Measurements from ENCODE around the gene PLSCR1.
"Not testable (repeated sequence)": the region's sequence is repeated elsewhere in the genome, so short reads cannot be mapped to it uniquely, and the experiment has no call there.

Gene PLSCR1

DNA sequence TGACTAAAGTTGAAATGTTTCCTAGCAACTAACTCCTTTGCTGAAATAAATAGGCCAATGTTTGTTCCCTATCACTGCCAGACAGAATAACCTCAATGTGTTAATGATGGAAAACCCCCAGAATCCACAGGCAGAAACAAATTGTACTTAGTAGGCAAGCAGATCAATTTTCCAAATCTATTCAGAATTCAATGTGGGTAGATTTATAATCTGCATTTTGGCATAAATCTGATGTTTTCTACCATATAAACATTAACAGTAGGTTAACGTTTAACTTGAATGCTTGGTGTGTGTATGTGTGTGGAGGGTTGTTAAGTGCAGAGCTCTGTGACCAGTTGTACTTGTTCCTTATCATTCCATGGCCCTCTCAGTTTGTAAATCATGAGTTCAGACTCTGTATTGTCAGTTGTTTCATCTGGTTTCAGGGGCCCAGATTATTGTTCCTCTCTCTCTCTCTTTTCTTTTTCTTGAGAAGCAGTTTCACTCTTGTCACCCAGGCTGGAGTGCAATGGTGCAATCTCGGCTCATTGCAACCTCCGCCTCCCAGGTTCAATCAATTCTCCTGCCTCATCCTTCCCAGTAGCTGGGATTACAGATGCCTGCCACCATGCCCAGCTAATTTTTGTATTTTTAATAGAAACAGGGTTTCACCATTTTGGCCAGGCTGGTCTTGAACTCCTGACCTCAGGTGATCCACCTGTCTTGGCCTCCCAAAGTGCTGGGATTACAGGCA is 32.8 kb downstream of the PLSCR1 start:
- DNase-seq, result no peak

DNA sequence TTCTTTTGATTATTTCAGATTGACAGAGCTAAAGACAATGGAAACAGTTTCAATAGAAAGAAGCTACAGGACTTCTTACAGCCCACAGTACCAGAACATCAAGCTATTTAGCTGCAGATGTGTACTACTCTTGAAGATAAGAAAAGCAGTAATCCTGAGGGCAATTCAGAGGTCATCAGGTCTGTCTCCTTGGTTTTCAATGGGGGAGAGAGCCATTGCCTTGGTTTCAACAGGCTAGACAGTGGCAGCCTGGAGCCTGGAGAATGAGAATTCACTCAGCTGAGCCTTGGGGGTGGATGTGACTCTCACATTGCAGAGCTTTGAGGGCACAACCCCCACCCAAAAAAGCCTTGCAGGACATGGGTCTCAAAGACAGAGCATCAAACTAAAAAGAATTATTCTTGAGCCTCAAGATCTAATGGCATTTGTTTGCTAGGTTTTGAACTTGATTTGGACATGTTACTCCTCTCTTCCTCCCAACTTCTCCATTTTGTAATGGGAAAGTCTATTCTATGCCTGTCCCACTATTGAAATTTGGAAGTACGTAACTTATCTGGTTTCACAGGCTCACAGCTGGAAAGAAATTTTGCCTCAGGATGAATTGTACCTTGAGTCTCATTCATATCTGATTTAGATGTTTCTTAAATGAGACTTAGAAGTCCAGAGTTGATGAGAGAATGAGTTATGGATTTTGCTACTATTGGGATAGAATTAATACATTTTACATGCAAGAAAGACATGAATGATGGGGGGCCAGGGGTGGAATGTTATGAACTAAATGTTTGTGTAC is 36.9 kb downstream of the PLSCR1 start:
- no peak for DNase-seq

DNA sequence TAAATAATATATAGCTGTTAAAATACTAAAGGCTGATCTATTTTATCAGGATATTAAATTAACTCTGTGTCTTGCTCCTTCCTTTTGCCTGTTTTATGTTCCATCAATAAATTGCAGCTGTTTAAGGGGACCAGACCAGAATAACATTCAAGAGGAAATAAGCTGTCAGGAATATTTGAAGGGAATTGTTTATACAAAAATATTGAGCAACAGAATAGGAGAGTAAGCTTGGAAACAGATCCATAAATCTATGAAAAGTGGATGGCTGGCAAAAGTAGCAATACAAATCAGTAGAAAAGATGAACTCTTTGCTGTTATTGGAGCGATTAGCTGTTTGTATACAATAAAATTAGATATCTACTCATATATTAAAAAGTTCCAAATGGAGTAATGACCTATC is 38.9 kb downstream of the PLSCR1 start:
- DNase-seq, result no peak

DNA sequence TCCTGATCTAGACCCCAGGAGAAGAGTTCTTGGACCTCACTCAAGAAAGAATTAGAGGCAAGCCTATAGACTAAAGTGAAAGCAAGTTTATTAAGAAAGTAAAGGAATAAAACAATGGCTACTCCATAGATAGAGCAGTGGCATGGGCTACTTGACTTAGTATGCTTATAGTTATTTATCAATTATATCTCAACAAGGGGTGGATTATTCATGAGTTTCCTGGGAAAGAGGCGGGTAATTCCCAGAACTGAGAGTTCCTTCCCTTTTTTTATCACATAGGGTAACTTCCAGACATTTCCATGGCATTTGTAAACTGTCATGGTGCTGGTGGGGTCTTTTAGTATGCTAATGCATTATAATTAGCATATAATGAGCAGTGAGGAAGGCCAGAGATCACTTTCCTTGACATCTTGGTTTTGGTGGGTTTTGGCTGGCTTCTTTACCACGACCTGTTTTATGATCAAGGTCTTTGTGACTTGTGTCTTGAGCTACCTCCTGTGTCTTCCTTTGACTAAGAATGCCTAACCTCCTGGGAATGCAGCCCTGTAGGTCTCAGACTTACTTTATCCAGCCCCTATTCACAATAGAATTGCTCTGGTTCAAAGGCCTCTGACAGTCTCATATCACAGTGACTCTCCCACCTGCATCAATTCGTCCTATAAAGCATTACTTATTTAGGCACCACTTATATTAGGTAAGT is 39.8 kb downstream of the PLSCR1 start:
- DNase-seq, result no peak

DNA sequence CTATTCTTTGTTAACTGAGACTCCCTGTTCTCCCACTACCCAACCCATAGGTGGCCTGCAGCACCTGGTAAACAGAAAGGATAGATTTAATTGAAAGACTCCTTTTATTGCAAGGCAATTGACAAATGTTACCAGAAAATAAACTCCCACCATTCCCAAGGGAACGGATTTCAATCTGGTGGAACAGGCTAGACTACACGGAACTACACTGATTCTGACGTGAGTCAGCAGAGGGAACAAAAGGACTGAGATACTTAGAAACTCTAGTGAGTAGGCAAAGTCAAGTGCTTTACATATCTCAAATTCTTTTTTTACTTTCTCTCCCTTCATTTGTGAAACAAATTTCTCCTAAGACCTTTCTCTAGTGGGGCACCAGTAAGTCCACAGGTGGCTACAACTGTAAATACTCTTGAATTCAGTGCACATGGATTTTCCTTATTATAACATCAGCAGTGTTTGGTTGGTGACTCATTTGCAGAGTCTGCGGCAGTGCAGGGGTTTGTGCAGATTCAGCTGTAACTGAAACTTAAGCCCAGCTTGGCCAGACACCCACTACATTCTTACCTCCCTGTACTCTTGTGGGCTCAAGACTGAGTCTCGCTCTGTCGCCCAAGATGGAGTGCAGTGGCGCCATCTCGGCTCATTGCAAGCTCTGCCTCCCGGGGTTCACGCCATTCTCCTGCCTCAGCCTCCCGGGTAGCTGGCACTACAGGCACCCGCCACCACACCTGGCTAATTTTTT is 40.8 kb downstream of the PLSCR1 start:
- DNase-seq, result no peak

DNA sequence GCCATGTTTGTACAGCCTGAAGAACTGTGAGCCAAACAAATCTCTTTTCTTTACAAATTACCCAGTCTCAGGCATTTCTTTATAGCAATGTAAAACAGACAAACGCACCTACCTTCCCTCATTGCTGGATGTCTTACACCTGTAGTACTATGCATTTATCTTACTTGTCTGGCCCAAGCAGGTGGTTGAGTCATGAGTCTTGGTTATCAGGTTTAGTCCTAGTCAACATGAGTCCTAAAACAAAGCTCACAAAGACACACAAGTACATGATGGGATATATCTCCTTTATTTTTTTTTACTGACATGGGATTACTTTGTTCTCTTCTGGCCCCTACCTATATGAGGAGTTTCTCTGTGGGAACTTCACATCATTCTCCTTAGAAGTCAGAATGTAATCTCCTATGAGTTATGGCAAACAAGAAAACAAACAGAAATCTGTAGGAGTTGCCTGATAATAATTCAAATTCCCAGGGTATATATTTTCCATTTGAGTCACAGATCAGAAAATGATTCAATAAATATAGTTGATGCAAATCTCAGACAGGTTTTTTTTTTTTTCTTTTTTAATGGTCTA is 41.4 kb downstream of the PLSCR1 start:
- no peak for DNase-seq

DNA sequence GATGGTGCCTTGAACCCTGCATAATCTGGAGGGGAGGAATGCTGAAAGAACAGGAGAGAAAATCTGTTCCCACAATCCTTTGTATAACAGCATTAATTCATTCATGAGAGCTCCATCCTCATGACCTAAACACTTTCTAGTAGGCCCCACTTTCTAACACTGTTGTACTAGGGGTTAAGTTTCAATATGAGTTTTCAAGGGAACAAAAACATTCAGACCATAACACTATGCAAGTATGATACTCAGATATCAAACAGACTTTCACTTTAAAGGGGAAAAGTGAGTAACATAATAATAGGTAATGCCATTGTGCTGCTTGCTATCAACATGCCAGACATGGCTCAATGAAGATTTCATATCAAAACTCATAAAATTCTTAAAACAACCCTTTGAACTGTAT is 42.7 kb downstream of the PLSCR1 start:
- no peak for DNase-seq

DNA sequence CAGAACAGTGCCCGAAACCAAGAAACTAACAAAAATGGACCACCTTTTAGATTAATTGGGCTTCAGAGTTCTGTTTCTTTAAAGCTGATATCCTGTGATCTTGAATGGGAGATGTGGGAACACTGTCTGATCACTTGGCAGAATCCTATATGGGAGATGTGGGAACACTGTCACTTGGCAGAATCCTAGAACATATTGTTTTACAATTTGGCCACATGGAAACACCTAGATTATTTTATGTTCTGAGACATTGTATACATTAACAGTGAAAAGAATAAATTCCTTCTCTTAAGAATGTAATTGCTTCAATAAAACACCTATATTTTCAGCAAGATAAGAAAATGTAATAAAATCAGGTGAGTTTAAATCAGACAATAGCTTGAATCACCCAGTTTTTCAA is 44.7 kb downstream of the PLSCR1 start:
- no peak for DNase-seq

DNA sequence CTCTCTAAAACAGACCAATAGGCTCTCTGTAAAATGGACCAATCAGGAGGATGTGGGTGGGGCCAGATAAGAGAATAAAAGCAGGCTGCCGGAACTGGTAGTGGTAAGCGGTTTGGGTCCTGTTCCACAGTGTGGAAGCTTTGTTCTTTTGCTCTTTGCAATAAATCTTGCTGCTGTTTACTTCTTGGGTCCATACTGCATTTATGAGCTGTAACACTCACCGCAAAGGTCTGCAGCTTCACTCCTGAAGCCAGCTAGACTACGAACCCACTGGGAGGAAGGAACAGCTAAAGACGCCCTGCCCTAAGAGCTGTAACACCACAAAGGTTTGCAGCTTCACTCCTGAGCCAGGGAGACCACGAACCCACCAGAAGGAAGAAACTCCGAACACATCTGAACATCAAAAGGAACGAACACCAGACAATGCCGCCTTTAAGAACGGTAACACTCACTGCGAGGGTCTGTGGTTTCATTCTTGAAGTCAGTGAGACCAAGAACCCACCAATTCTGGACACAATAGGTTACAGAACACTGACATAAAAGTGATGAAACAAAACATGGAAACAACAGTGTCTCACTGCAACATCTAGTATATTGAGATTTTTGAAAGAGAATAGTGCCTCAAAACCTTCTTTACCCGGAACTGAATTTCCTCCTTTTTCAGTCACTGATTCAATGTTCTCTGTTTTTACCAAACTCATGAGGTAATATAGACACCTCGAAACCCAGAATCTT is 46.2 kb downstream of the PLSCR1 start:
- DNase-seq, result no peak

DNA sequence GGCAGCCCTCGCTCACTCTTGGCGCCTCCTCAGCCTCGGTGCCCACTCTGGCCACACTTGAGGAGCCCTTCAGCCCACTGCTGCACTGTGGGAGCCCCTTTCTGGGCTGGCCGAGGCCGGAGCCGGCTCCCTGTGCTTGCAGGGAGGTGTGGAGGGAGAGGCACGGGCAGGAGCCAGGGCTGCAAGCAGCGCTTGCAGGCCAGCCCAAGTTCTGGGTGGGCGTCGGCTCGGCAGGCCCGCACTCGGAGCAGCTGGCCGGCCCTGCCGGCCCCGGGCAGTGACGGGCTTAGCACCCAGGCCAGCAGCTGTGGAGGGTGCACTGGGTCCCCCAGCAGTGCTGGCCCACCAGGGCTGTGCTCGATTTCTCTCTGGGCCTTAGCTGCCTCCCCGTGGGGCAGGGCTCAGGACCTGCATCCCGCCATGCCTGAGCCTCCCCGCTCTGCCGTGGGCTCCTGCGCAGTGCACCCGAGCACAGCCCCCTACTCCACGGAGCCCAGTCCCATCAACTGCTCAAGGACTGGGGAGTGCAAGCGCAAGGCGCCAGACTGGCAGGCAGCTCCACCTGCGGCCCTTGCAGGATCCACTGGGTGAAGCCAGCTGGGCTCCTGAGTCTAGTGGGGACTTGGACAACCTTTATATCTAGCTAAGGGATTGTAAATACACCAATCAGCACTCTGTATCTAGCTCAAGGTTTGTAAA is 47.1 kb downstream of the PLSCR1 start:
- DNase-seq, result not testable (repeated sequence)

DNA sequence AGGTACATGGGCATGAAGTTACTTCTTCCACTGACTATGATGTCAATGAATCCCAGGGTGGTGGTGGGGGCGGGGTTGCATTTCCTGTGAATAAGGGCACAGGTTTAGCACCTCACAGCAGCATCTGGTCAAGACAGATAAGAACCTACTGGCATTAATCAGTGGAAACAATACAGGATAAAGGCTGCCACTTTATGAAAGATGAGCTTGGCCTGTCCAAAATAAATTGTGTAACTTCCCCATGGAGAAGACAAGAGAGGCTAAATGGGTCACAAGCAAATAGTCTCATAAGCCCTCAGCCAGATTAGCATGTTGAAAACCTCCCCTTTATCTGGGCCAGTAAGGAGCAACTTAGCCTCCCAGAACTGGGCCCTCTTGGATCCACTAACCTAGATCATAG is 47.7 kb downstream of the PLSCR1 start:
- DNase-seq, result no peak

DNA sequence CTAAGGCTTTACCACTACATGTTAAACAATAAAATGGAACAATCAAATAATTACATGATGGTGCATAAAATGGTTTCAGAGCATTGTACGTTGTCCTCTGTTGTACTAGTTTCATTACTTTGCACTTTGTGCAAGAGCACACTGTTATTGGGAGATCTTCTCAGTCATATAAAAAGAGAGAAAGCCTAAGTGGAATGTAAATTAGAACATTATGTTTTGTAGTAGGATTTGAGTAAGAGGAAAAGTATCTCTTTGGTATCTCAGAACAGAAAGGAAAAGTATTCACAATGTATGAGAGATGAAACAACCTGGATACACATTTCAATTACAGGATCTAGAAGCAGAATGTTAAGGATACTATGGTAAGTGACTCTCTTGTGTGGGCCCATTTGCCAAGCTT is 48.2 kb downstream of the PLSCR1 start:
- no peak for DNase-seq

DNA sequence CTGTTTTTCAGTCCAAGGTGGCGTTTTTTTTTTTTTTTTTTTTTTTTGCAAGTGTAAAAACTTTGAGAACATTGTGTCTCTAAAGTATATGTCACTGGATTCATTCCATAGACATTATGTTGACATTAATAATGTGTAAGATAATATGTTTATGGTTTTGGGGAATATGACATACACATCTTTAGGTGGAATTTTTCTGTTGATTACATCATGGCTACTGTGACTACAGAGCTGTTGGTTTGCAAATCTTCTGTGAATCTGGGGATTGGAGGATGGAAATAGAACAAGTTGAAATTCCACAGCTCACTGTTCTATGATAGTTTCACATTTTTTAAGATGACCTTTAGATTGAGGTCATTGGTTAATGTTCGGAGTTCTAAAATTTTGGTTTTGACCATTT is 50.6 kb downstream of the PLSCR1 start:
- DNase-seq, result no peak

DNA sequence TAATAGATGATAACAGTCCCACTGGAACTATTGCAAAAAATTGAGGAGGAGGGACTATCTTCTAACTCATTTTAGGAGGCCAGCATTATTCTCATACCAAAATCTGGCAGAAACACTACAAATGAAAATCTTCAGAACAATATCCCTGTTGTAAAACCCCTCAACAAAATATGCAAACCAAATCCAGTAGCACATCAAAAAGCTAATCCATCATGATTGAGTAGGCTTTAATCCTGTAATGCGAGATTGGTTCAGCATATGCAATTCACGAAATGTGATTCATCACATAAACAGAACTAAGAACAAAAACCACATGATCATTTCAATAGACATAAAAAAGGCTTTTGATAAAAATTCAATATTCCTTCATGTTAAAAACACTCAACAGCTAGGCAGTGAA is 51.2 kb downstream of the PLSCR1 start:
- DNase-seq, result no peak

DNA sequence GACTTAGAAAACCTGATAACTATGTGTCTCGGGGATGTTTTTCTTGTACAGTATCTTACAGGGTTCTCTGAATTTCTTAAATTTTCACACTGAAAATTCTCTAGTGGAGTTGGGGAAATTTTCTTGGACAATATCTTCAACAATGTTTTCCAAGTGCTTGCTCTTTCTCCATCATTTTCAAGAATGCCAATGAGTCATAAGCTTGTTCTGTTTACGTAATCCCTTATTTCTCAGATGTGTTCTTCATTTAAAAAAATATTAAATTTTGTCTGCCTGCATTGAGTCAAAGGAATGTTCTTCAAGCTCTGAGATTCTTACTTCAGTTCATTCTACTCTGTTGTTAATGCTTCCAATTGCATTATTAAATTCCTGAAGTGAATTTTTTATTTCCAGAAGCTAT is 53.1 kb downstream of the PLSCR1 start:
- DNase-seq, result no peak

DNA sequence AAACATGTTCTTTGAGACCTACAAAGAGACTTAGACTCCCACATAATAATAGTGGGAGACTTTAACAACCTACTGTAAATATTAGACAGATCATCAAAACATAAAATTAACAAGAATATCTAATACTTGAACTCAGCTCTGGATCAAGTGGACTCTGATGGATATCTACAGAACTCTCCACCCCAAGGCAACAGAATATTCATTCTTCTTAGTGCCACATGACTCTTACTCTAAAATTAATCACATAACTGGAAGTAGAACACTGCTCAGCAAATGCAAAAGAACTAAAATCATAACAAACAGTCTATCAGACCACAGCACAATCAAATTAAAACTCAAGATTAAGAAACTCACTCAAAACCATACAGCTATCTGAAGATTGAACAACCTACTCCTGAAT is 59.1 kb downstream of the PLSCR1 start:
- DNase-seq, result no peak

DNA sequence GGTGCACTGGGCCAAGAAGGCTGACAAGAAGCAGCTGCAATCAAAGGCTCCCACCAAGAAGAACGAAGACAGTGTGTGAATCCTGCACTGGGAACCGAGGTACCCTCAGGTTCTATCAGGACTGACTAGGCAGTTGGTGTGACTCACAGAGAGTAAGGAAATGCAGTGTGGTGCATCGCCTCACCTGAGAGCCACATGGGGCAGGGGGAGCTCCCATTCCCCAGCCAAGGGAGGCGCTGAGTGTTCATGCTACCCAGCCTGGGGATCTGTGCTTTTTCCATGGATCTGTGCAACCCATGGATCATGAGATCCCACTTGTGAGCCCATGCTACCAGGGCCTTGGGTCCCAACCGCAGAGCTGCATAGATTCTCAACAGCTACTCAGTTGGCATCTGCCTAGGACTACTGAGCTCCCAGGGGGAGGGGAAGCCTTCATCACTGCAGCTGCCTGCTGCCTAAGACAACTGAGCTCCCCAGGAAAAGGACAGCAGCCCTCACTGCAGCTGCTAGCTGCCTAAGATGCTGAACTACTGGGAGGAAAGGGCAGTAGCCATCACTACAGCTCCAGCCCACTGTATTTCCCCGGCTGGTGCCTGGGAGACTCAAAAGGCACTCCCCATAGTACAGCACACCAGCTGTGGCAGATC is 68.2 kb downstream of the PLSCR1 start:
- no peak for DNase-seq

DNA sequence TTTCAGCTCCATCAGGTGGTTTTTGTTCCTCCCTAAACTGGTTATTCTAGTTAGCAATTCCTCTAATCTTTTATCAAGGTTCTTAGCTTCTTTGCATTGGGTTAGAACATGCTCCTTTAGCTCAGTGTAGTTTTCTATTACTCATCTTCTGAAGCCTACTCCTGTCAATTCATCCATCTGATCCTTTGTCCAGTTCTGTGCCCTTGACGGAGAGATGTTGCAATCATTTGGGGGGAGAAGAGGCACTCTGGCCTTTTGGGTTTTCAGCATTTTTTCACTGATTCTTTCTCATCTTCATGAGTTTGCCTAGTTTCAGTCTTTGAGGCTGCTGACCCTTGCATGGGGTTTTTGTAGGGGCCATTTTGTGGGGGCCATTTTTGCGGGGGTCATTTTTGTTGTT is 69.4 kb downstream of the PLSCR1 start:
- not testable (repeated sequence) for DNase-seq

DNA sequence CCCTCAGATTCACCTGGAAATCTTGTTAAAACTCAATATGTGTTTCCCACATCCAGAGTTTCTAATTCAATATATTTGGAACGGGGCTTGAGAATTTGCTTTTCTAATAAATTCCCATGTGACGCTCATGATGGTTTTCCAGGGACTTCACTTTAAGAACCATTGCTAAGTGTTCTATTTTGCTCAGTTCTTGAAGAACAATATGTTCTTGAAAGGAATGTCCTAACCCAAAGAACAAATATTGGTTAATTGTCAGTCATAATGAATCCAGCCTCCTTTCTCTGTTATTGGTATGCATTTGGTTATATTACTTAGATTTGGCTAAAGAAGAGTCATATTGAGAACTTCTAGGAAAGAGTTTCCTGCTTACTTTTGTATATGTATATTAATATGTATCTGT is 70.7 kb downstream of the PLSCR1 start:
- no peak for DNase-seq

DNA sequence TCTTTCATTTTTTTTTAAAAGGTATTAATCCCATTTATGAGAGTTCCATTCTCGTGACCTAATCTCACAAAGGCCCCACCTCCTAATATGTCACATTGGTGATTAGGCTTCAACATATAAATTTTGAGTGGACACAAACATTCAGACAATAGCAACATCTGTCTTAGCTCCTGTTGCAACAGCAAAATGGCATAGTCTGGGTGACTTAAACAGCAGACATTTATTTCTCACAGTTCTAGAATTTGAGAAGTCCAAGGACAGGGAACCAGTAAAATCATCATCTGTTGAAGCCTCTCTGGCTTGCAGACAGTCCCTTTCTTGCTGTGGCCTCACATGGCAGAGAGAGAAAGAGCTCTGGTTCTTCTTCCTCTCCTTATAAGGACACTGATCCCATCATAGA is 71.8 kb downstream of the PLSCR1 start:
- no peak for DNase-seq

DNA sequence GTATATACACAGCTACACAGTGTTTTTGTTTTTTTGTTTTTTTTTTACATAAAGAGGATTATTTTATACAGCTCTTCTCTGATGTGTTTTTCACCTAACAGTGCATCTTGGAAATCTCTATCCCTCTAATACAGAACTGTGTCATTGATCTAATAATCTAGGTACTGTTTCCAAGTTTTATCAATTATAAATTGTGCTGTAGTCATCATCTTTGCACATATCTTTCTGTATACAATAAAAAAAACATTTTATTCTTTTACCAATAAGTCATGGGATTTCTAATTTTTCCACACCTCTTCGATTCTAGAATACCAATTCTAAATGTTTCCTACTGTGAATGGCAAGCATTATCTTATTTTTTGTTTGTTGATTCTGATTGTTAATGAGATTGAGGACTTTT is 73.4 kb downstream of the PLSCR1 start:
- no peak for DNase-seq

Measured in left hindlimb (tissue), 1 donor.